ENCODE data around the gene SLC18B1.
A peak's percentile ranks its signal among the peaks of the same experiment; 100 is the strongest.

The SLC18B1 gene

DNA sequence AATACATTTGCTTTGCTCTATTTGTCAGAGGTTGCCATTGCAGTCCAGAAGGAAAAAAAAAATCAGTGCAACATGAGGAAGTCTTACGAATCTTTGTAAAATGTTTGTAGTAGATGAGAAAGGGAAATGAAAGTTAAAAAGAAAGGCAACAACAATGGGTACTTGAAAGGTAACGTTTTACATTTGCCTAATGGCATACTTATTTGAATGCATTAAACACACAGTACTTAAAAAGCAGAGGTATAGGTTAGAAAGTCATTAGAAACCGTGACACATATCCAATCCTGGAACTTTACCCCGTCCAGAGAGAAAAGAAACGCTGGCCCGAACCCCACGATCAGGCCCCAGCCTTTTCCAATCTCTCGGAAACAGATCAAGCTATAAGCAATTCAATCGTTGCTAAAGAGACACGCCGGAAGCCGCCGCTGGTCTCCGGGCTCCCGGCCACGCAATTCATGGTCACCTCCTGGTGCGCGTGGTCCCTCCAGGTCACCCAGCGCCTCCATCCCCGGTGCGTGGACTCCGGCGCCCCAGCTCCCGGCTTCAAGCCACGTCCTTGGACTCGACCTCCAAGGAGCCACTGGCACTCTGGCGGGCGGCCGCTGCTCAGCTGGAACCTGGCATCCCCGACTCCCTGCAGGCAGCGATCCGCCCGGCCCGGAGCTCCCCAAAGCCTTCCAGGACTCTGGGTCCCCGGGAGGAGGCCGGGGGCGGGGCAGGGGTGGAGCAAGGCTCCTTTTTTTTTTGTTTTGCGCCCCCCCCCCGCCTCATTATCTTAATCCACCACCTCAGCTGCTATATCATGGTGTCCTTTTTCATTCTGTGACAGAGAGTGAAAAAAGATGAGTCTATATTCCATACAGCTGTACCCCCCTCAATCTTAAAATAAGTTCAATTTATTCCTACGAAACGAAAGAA is at the start of gene SLC18B1:
Gene SLC18B1 (minus strand): TSS at position 687 of the 918 bp plus-strand sequence. CDS start 181 bp downstream, at position 506.
- DNase-seq = peak; percentile 73
- in situ Hi-C loops (cut with MboI; ENCODE audit: low pct_unique_long_range_greater_than_20kb, low sequenced_read_pairs) = loop anchor here (25.0 kb wide), 2 partner anchors 136 to 261 kb away; partner anchors contain the start of genes TAAR1 and TAAR9

DNA sequence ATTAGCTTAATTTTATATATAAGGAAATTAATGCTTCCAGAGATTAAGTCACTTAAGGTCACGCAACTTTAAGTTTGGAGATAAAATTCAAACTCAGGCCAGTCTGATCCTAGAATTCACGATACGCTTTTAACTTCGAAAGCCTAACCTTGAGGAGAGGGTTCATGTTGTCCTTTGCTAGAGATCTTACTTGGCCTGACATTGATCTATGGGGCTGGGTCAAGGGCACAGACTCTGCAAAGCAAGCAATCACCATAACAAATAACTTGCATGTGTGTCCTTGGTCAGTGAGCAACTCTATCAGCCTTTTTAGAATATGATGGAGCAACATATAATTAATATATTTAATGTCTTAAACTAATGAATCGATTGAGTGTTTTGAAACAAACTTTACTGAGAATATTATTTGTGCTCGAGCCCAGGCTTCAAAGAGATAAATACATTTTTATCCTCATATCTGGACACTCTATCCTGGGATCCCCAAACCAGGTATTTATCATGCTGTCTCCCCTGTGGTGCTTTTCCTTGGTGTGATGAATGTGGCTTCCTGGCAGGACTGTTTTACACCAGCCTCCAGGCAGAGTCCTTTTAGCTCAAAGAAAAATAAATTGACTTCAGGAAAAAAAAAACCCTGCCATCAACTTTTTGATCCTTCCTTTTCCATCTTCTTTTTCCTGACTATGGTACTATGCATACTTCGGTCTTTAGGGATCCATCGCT is 45.0 kb upstream of the SLC18B1 start:
- in situ Hi-C loops (cut with MboI; ENCODE audit: low pct_unique_long_range_greater_than_20kb, low sequenced_read_pairs) = no loop called here
- no peak for DNase-seq

DNA sequence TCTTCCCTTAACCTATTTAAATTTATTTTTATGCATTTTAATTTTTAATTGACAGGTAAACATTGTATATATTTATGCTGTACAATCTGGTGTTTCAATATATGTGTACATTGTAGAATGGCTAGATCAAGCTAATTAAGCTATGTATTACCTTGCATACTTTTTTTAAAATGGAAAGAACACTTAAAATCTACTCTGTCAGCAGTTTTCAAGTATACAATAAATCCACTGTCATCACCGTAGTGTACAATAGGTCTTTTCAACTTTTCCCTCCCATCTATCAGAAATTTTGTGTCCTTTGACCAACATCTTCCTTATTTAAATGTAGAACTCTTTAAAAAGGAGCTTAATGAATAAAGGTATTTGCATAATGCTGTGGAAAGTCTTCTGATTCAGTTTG is 43.5 kb upstream of the SLC18B1 start:
- in situ Hi-C loops (cut with MboI; ENCODE audit: low pct_unique_long_range_greater_than_20kb, low sequenced_read_pairs) = no loop called here
- no peak for DNase-seq

DNA sequence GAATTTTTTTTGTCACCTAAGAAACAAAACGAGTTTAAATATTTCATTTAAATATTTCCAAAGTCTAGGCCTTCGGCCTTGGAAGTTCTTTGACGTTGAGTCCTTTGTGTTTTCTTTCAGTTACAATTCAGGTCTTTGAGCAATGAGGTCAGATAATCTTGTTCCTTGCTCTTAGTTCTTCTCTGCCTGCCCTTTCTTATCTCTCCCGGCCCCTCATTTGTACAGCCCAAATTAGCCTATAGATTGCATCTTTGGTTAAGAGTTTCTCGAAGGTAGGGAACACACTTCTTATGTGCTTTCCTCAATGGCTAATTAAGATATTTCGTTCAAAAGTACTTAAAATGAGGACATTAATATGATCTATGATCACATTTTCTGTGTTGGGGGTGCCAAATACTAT is 34.5 kb upstream of the SLC18B1 start:
- no peak for DNase-seq
- in situ Hi-C loops (cut with MboI; ENCODE audit: low pct_unique_long_range_greater_than_20kb, low sequenced_read_pairs) = no loop called here

DNA sequence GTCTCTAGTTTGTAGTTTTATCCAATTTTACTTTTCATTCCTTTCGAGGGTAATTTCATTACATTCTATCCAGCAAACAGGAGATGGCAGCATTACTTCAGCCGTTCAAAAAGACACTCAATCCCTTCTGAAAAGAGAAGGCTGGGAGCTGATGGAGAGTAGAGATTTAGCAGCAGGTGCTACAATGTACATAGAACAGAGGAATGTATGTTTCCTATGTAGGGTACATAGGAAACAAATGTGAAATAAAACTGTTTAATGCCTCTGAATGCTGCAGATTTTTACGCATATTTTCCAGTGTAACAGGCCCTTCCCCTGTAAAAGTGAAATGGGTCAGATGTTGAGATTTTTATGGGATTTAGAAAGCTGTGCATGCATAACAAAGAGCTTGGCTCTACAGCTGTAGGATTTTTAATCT is 31.9 kb upstream of the SLC18B1 start:
- in situ Hi-C loops (cut with MboI; ENCODE audit: low pct_unique_long_range_greater_than_20kb, low sequenced_read_pairs) = no loop called here
- DNase-seq = peak; percentile 37

DNA sequence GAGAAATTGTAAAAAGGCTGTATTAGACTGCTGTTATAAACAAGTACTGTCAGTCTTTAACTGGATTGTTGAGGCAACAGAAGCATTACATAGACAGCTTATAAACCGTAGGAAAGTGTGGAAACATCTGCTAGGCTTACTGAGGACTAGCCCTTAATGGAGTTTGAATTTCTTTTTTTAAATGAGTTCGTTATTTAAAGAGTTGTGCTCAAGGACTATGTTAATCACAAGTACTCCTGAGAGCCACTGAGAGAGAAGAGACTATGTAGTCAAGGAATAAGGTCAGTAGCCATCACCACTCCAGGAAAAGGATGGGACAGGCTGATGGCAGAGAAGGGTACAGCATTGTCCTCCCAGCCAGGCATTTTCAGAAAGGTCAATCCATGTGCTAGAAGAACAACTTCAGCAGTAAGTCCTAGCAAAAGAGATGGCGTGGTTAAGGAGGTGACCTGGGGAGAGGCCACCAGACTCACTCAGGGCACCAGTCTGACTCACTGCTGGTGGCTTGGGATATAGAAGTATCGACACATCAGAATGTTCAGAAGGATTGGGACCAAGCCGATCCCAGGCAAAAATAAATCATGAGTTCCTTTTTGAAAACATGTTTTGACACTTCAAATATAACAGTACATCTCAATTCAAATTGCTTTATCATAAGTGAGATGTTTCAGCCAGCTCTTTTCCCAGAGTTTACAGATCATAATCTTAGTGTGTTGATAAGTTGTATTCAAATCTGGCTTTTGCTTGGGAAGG is 22.4 kb upstream of the SLC18B1 start:
- peak; percentile 58 for DNase-seq
- in situ Hi-C loops (cut with MboI; ENCODE audit: low pct_unique_long_range_greater_than_20kb, low sequenced_read_pairs) = no loop called here

DNA sequence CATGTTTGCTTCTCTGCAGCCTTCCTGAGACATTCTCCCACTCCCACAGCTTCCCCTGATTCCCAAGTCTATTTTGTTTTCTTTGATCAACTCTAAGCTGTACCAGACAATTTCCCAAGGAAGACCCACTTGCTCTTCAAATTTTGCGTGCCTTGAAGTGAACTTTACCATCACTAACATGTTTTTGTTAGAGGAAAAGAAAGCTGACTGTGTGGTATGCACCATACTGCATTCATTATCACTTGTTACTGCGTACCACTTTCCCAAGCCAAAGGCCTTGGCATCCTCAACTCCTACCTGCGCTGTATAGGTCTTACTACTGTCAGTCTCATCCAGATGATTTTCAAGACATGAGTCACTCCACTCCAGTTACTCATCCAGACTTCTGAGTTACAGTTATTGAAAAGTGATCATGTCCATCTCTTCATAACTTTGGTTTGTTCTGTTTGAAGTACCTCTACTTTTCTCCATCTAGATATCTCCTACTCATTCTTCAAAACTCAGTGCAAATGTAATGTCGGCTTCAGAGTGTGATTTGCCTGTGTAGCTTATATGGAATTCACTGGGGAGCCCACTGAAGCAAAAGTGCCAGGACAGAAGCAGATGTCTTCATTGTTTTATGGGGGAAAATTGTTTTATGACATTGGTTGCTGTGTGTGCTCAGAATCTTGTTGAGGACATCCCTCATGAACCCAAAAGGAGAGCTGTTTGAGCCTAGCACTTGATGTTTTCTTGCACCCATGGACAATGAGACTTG is 21.1 kb upstream of the SLC18B1 start:
- in situ Hi-C loops (cut with MboI; ENCODE audit: low pct_unique_long_range_greater_than_20kb, low sequenced_read_pairs) = no loop called here
- DNase-seq = peak; percentile 52

DNA sequence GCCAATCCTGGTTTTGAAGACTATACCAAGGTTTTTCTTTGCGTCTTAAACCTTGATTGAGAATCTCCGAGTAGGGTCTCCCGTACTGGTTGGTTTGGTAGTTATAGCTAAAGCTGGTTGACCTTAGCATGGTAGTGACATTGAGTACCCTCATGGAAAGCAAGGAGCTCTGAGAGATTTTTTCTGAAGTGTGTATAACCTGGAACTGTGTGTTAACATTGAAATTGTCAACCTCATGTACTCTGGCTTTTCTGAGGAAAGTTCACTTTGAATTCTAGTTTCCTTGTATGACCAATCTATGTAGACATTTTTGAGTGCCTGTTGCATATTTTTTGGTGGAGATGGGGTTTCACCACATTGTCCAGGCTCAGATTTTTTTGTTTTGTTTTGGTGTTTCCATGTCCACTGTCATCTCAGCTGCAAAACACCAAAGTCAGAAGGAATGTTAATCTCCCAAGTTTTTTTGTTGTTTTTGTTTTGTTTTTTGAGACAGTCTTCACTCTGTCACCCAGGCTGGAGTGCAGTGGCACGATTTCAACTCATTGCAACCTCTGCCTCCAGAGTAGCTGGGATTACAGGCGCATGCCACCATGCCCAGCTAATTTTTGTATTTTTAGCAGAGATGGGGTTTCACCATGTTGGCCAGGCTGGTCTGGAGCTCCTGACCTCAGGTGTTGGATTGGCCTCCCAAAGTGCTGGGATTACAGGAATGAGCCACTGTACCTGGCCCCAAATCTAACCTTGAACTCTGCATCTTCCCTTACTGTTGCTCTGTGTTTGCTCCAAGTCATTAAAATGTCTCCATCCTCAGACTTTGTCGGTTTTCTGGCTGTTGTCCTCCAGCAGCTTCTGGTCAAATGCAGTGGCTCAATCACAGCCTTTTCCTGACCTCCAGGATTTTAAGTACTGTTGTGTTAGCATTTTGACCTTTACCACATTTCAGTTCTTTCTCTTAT is 20.2 kb upstream of the SLC18B1 start:
- in situ Hi-C loops (cut with MboI; ENCODE audit: low pct_unique_long_range_greater_than_20kb, low sequenced_read_pairs) = no loop called here

DNA sequence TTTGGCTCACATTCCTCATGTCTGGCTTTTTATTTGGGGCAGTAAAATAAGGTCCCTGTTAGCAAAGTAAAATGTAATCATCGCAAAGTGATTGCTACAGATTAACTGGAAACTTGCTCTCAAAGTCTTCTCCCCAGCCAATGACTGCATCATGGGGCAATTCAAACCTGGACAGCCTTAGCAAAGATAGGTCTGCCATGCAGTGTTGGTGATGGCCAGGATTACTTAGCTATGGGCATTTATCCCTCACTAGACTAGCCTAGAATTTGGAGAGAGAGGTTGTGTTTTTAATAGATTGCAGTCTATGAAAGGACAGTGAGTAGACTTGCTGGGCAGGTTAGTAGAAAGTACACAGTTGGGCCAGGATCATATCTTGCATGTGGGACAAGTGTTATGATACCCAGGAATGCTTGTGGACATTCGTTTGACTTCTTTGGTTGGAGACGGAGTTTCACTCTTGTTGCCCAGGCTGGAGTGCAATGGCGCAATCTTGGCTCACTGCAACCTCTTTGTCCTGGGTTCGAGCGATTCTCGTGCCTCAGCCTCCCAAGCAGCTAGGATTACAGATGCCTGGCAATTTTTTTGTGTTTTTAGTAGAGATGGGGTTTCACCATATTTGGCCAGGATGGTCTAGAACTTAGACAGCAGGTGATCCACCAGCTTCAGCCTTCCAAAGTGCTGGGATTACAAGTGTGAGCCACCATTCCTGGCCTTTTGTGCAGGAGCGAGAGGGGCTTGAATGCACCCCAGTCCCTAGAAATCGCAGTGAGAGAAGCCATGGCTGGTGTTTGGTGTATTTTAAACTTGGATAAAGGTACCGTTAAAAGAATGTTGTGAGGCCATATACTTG is 19.3 kb upstream of the SLC18B1 start:
- in situ Hi-C loops (cut with MboI; ENCODE audit: low pct_unique_long_range_greater_than_20kb, low sequenced_read_pairs) = no loop called here
- DNase-seq = no peak

More for the DNA sequence above, 20.2 kb upstream of the SLC18B1 start:
- peak; percentile 28 for DNase-seq

DNA sequence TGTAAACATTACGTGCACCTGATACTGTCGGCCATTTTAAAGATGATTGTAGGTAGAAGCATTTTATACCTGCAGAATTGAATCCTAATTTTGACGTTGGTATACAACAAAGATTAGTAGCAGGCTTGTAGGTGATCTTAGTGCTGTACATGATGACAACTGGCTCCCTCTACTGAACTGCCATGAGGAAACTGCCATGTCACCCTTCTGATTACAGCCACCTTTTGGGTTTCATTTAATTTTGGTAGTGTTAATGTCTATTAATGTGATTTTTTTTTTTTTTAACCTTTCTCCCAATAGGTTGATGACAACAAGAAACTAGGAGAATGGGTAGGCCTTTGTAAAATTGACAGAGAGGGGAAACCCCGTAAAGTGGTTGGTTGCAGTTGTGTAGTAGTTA is 18.2 kb upstream of the SLC18B1 start:
- in situ Hi-C loops (cut with MboI; ENCODE audit: low pct_unique_long_range_greater_than_20kb, low sequenced_read_pairs) = no loop called here
- no peak for DNase-seq

DNA sequence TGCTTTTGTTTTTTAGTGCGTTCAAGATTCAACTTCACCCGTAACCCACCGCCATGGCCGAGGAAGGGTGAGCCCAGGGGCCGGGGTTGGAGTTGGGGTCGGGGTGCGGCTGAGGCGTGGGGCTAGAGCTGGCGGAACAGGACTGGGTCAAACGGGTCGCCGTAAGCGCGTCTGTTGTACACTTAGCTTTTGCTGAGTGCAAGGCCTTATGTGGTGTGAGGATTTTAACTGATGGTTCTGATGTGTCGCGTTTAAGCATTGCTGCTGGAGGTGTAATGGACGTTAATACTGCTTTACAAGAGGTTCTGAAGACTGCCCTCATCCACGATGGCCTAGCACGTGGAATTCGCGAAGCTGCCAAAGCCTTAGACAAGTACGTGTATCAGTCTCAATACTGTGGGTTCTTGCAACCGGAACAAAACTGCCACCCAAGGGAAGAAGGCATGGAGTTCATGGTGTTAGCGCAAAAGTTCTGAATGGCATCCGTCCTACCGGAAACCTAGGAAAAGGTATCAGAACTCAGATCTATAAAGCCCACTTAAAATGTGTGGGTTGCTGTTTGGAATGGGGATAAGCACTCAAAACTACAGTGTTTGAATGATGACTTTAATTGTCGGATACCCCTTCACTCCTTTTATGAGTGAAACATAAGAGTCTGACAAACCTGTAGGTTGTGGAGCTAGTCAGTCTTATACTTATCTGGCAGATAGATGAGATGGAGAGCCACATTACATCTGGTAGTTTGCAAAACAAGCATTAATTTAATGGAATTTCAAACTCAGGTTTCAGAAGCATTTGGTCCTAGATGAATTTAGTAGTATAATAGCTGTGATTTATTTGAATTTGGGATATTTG is 16.5 kb upstream of the SLC18B1 start:
- in situ Hi-C loops (cut with MboI; ENCODE audit: low pct_unique_long_range_greater_than_20kb, low sequenced_read_pairs) = no loop called here
- DNase-seq = no peak

DNA sequence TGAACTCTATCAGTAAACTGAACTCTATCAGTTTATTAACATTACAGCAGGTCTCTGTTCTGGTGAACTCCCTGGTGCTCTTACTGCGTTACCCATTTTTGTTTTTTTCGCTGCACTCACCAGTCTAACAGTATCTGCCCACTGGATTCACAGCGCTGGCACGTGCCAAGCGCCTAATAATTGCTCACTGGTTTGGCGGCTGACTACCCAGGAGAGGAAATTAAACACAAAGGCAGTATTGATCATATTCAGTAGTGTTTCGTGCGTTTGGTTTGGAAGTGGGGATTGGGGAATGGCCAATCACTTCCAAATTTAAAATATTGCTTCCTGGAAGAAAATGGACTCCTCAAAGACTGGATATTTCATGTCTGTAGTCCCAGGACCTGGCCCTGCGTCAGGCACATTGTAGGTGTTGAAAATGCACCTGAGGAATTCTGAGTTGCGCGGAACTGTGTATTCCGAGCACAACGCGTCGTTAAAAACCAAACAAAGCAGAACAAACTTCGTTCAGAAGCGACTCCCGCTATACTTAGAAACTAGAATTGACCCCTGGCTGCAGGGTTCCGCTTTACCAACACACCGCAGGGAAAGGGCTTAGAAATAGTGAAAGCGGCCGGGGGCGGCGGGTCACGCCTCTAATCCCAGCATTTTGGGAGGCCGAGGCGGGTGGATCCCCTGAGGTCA is 14.9 kb upstream of the SLC18B1 start:
- in situ Hi-C loops (cut with MboI; ENCODE audit: low pct_unique_long_range_greater_than_20kb, low sequenced_read_pairs) = no loop called here
- DNase-seq = peak; percentile 73

DNA sequence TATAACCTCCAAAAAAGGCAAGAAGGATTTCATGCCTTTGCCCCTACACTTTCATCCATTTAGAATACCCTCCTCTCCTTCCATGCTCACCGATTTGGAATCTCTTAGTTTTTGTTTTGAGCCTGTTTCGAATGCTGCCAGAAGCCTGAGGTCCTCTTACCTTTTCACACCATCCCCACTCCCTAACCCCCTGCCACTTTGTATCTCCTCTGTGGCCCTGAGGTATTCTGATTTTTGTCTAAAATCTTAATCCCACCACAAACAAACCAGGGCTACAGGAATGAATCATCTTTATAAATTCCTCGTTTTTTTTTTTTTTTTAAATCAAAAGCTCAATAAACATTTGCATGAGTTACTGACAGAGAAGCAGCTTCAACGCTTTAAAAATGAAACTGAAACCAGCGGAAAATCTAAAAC is 14.3 kb upstream of the SLC18B1 start:
- in situ Hi-C loops (cut with MboI; ENCODE audit: low pct_unique_long_range_greater_than_20kb, low sequenced_read_pairs) = no loop called here

DNA sequence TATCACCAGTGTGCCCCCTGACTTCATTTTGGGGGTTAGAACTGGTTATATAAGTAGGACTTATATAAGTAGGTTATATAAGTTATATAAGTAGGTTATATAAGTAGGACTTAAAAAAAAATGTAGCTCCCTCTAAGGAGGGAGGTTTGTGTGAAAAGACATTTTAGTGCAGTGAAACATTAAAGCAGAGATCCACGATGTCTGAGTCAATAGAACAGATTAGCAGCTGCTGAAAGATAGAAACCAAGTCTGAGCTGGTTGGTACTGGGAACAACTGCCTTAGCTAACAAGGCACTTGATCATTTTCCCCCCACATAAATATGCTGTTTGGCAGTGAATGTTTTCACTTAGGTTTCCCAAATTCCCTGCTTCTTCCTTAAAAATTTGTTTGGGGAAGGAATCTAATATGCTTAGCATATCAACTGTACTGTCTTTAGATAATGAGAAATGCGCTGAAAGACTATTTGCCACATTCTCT is 13.9 kb upstream of the SLC18B1 start:
- in situ Hi-C loops (cut with MboI; ENCODE audit: low pct_unique_long_range_greater_than_20kb, low sequenced_read_pairs) = no loop called here
- DNase-seq = peak; percentile 33

More for the DNA sequence above, 14.3 kb upstream of the SLC18B1 start:
- DNase-seq = peak; percentile 61

DNA sequence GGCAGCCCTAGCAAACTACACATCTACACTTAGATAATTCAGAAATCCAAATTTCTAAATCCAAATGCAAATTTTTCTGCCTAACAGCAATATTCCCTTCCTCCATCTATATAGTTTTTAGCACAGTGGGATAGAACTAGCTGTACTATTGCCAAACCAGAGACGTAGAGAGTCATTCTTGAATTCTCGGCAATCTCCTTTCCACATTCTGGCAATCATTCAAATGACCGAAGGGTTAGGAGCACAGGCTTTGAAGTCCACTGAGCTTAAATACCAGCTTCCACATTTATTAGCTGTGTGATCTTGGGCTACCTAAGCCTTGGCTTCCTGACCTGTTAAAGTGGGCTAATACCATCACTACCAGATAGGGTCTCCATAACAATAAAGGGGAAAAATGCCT is 12.8 kb upstream of the SLC18B1 start:
- in situ Hi-C loops (cut with MboI; ENCODE audit: low pct_unique_long_range_greater_than_20kb, low sequenced_read_pairs) = no loop called here

More for the DNA sequence above, 12.8 kb upstream of the SLC18B1 start:
- DNase-seq = no peak
